A673 (cell line): ENCODE data around the gene TRDN.

Source experiments
- EZH2 ChIP-seq: fragments of 200-600 bp; sonication (generic); IDR thresholded peaks from 2 replicates; pipeline ENCODE4 v1.6.1; 2017; ENCODE audit warnings: borderline replicate concordance, low read depth, mild to moderate bottlenecking, mixed read lengths, antibody characterized with exemption, low read length; ENCODE audit not compliant: poor library complexity, severe bottlenecking
- TF ChIP-seq, protein P1 (sequence below): fragments of 300-800, 200-600 bp; sonication (generic); conservative IDR thresholded peaks from 2 replicates; pipeline ENCODE4 v1.5.1; 2017; ENCODE audit warnings: low read depth, mild to moderate bottlenecking, antibody characterized with exemption, low read length, moderate library complexity, mixed read lengths

DNA sequence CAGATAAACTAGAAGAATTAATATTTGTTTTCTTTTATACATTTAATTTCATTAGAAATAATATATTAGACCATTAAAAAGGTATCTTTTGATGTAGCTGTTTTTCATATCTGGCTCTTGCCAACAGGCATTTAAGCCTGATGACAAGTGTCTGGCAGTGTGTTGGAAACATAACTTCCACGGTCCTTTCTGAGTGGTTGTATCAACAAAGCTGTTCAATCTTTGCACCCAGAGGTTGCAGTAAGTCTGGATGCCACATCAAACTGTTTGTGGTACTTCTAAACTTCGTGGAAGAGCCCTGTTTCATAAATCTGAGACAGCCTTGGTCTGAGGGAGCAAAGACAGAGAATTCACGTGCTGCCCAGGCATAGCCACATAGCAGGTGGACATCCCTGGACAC, 197.4 kb downstream of the TRDN start:
- no peak for TF ChIP-seq EZH2
- TF ChIP-seq, protein P1, sequence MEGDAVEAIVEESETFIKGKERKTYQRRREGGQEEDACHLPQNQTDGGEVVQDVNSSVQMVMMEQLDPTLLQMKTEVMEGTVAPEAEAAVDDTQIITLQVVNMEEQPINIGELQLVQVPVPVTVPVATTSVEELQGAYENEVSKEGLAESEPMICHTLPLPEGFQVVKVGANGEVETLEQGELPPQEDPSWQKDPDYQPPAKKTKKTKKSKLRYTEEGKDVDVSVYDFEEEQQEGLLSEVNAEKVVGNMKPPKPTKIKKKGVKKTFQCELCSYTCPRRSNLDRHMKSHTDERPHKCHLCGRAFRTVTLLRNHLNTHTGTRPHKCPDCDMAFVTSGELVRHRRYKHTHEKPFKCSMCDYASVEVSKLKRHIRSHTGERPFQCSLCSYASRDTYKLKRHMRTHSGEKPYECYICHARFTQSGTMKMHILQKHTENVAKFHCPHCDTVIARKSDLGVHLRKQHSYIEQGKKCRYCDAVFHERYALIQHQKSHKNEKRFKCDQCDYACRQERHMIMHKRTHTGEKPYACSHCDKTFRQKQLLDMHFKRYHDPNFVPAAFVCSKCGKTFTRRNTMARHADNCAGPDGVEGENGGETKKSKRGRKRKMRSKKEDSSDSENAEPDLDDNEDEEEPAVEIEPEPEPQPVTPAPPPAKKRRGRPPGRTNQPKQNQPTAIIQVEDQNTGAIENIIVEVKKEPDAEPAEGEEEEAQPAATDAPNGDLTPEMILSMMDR: no peak
